T-cell (primary cell): Measurements from ENCODE around the gene TRIP6. TPM values are rescaled to one million over a fixed set of nuclear protein-coding genes. Genes with fewer than 3 reads are reported as not detected.
"Not testable (repeated sequence)": the region's sequence is repeated elsewhere in the genome, so short reads cannot be mapped to it uniquely, and the experiment has no call there.

Source experiments
- ATAC-seq, 4 experiments: fragments of 200-7000 bp in 3 of 4; fragments of 150-1000 bp in 1 of 4; cut with Tn5 transposase; replicated peaks in 1 of 4; 1 replicate in 3 of 4; 2 replicates in 1 of 4; pipeline ENCODE4 v1.10.0; 2021; ENCODE audit warnings: moderate library complexity in 3 of 4, mild to moderate bottlenecking in 2 of 4, moderate number of reproducible peaks in 1 of 4
- CTCF ChIA-PET, 2 donors: fragments of 300-600 bp; sonication (Branson Sonifier 250); formaldehyde crosslinking; loops; one replicate each; lab custom pipeline; 2022; ENCODE audit warnings: antibody characterized with exemption in 2 of 2; lab: Charles Lee
- POLR2A ChIA-PET, 2 donors: fragments of 300-600 bp; sonication (Branson Sonifier 250); formaldehyde crosslinking; loops; one replicate each; lab custom pipeline; 2022; ENCODE audit warnings: antibody characterized with exemption in 2 of 2; lab: Charles Lee
- DNase-seq, 35 experiments: peaks; one replicate each; pipeline versions ENCODE4 v3.0.0 to v3.0.0-alpha.2; 2013 to 2023
- H3K27ac ChIP-seq: one replicate; pipeline ENCODE4 v1.5.1; 2013; ENCODE audit warnings: low read length
- H3K27me3 ChIP-seq, 2 experiments: replicated peaks in 1 of 2; 1 replicate in 1 of 2; 2 replicates in 1 of 2; pipeline versions ENCODE4 v1.6.1 to v1.7.0; 2013; ENCODE audit warnings: low read length in 1 of 2, mixed read lengths in 1 of 2; ENCODE audit not compliant: control insufficient read depth in 2 of 2, insufficient read depth in 2 of 2; ENCODE audit errors: extremely low read depth in 1 of 2
- H3K36me3 ChIP-seq, 2 donors: 1 replicate in 1 of 2; 2 replicates in 1 of 2; pipeline versions ENCODE4 v1.6.1 to v1.7.0; 2013; ENCODE audit warnings: low read length in 1 of 2; ENCODE audit not compliant: control insufficient read depth in 2 of 2, insufficient read depth in 1 of 2; ENCODE audit errors: extremely low read depth in 1 of 2
- H3K4me1 ChIP-seq, 2 experiments: 1 replicate in 1 of 2; 2 replicates in 1 of 2; pipeline versions ENCODE4 v1.6.1 to v1.7.0; 2013; ENCODE audit warnings: low read length in 2 of 2, mixed read lengths in 1 of 2; ENCODE audit not compliant: insufficient read depth in 2 of 2, control insufficient read depth in 1 of 2; ENCODE audit errors: extremely low read depth in 1 of 2
- H3K4me3 ChIP-seq, 2 donors: 1 replicate in 1 of 2; 2 replicates in 1 of 2; pipeline versions ENCODE4 v1.5.1 to v1.7.0; 2013; ENCODE audit warnings: mild to moderate bottlenecking in 2 of 2, low read length in 1 of 2, moderate library complexity in 1 of 2; ENCODE audit not compliant: control insufficient read depth in 1 of 2; ENCODE audit errors: extremely low read depth in 1 of 2
- H3K9me3 ChIP-seq: 2 replicates; pipeline ENCODE4 v1.7.0; 2013
- H3K27ac Mint-ChIP-seq, 2 donors: one replicate each; pipeline ENCODE4 v1.8.0; 2020 to 2021; ENCODE audit warnings: mild to moderate bottlenecking in 2 of 2, mixed read lengths in 2 of 2
- H3K27me3 Mint-ChIP-seq, 2 donors: one replicate each; pipeline ENCODE4 v1.8.0; 2021 to 2022; ENCODE audit warnings: mixed read lengths in 2 of 2
- H3K36me3 Mint-ChIP-seq: one replicate; pipeline ENCODE4 v1.8.0; 2021; ENCODE audit warnings: mixed read lengths
- H3K4me1 Mint-ChIP-seq, 3 donors: one replicate each; pipeline ENCODE4 v1.8.0; 2020 to 2022; ENCODE audit warnings: mixed read lengths in 3 of 3, mild to moderate bottlenecking in 1 of 3
- H3K4me3 Mint-ChIP-seq, 3 donors: one replicate each; pipeline ENCODE4 v1.8.0; 2020 to 2022; ENCODE audit warnings: mild to moderate bottlenecking in 3 of 3, mixed read lengths in 3 of 3, moderate library complexity in 3 of 3
- H3K9me3 Mint-ChIP-seq, 3 donors: one replicate each; pipeline ENCODE4 v1.8.0; 2020 to 2022; ENCODE audit warnings: mixed read lengths in 3 of 3
- WGBS: methylation state at CpG from one replicate; pipeline ENCODE4 v1.1.5; 2013; ENCODE audit warnings: missing lambda C conversion rate; ENCODE audit not compliant: insufficient coverage; 5-methylcytosine and 5-hydroxymethylcytosine counted together
- total RNA-seq, 35 experiments: library from RNA in 6 of 35; stranded (reverse) in 6 of 35; fragments of 120-200 nt in 1 of 35; gene quantifications; one replicate each; pipeline versions ENCODE4 v1.2.1 to v1.2.4 and lab custom pipeline; 2013 to 2026

Gene TRIP6
- total RNA-seq, 5 donors from 2014 or later (not counting 1 experiment from before 2014, with no cell fraction given) = 5.6 to 14.6 (median 8.8) TPM

DNA sequence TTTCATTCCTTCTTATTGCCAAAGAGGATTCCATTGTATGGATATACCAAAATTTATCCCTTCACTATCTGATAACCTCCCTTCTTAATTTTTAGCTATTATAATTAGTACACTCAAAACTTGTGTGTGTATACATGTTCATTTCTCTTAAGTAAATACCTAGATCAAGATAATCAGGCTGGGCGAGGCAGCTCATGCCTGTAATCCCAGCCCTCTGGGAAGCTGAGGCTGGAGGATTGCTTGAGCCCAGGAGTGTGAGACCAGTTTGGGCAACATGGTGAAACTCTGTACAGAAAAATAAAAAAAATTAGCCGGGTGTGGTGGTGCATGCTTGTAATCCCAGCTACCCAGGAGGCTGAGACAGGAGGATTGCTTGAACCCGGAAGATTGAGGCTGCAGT lies 44.3 kb downstream of the TRIP6 start:
- Histone ChIP-seq H3K9me3 (no peaks in the 10 kb centered on the region), H3K4me1 (no peaks in the 10 kb centered on the region), H3K36me3 (no peaks in the 10 kb centered on the region), H3K27ac (no peak overlapping the region), H3K4me3 (no peak overlapping the region), H3K27me3 (peaks cover 0 to 19% of the 10 kb centered on the region in 2 experiments)
- peaks cover 21 to 27% of the 10 kb centered on the region in 2 donors for H3K27me3 Mint-ChIP-seq
- peaks cover 1 to 7% (median 3%) of the 10 kb centered on the region in 3 donors for H3K4me1 Mint-ChIP-seq
- H3K4me3 Mint-ChIP-seq = no peak overlapping the region
- CTCF ChIA-PET = no interaction called here
- no peak for ATAC-seq
- no peak for DNase-seq
- H3K36me3 Mint-ChIP-seq = peaks cover 4% of the 10 kb centered on the region
- H3K9me3 Mint-ChIP-seq = peaks cover 0 to 5% (median 0%) of the 10 kb centered on the region in 3 donors
- 100% methylated on average over 1 of the region's 3 CpGs for WGBS
- no peak overlapping the region for H3K27ac Mint-ChIP-seq
- POLR2A ChIA-PET = no interaction called here

- H3K4me1 Mint-ChIP-seq = peaks cover 1 to 7% (median 3%) of the 10 kb centered on the region in 3 donors
- no peaks in the 10 kb centered on the region for H3K9me3 Mint-ChIP-seq
- H3K36me3 ChIP-seq = no peaks in the 10 kb centered on the region
- peaks cover 0 to 22% of the 10 kb centered on the region in 2 experiments for H3K27me3 ChIP-seq
- 75% methylated on average over 4 of the region's 15 CpGs for WGBS
- POLR2A ChIA-PET = no interaction called here
- H3K27ac ChIP-seq = no peak overlapping the region
- no peak for DNase-seq
- H3K27ac Mint-ChIP-seq = no peak overlapping the region
- no peak overlapping the region for H3K4me3 Mint-ChIP-seq
- H3K9me3 ChIP-seq = no peaks in the 10 kb centered on the region
- no peak overlapping the region for H3K4me3 ChIP-seq
- H3K36me3 Mint-ChIP-seq = no peaks in the 10 kb centered on the region
- CTCF ChIA-PET = no interaction called here
- ATAC-seq = no peak
- peaks cover 20 to 32% of the 10 kb centered on the region in 2 donors for H3K27me3 Mint-ChIP-seq
- no peaks in the 10 kb centered on the region for H3K4me1 ChIP-seq
Measured at GRCh38 chr7:100914208-100914878, 47.2 kb downstream of the TRIP6 start.

- H3K4me1 Mint-ChIP-seq = peaks cover 1 to 7% (median 3%) of the 10 kb centered on the region in 3 donors
- no peaks in the 10 kb centered on the region for H3K36me3 Mint-ChIP-seq
- H3K4me3 Mint-ChIP-seq = no peak overlapping the region
- no peak overlapping the region for H3K27ac Mint-ChIP-seq
- Histone ChIP-seq H3K4me1 (no peaks in the 10 kb centered on the region), H3K27ac (no peak overlapping the region), H3K9me3 (no peaks in the 10 kb centered on the region), H3K36me3 (no peaks in the 10 kb centered on the region), H3K4me3 (no peak overlapping the region), H3K27me3 (peaks cover 0 to 22% of the 10 kb centered on the region in 2 experiments)
- 76% methylated on average over 6 of the region's 8 CpGs for WGBS
- peaks cover 20 to 32% of the 10 kb centered on the region in 2 donors for H3K27me3 Mint-ChIP-seq
- ATAC-seq (no peak), DNase-seq (no peak)
- CTCF ChIA-PET = no interaction called here
- H3K9me3 Mint-ChIP-seq = no peaks in the 10 kb centered on the region
- POLR2A ChIA-PET = no interaction called here
Measured at GRCh38 chr7:100914879-100915447, 47.8 kb downstream of the TRIP6 start.

GRCh38 chr7:100919335-100919734 lies 52.1 kb downstream of the TRIP6 start:
- ATAC-seq, H3K9me3 Mint-ChIP-seq: not testable (repeated sequence)
- no CpG with 5 or more reads among the region's 5 CpGs for WGBS

GRCh38 chr7:100919779-100920437 lies 52.7 kb downstream of the TRIP6 start:
- H3K27me3 ChIP-seq = peaks cover 0 to 13% of the 10 kb centered on the region in 2 experiments

More at GRCh38 chr7:100919335-100919734, 52.1 kb downstream of the TRIP6 start:
- H3K27ac Mint-ChIP-seq, H3K4me3 ChIP-seq, H3K9me3 ChIP-seq, H3K4me1 ChIP-seq, H3K27ac ChIP-seq, H3K36me3 Mint-ChIP-seq, POLR2A ChIA-PET, DNase-seq, H3K36me3 ChIP-seq, H3K4me3 Mint-ChIP-seq, H3K4me1 Mint-ChIP-seq, CTCF ChIA-PET: not testable (repeated sequence)
- H3K27me3 ChIP-seq = peaks cover 0 to 13% of the 10 kb centered on the region in 2 experiments
- H3K27me3 Mint-ChIP-seq = peaks cover 11 to 31% of the 10 kb centered on the region in 2 donors

GRCh38 chr7:100921039-100921438 lies 53.9 kb downstream of the TRIP6 start:
- no peaks in the 10 kb centered on the region for H3K36me3 ChIP-seq
- no peaks in the 10 kb centered on the region for H3K4me1 ChIP-seq
- Mint-ChIP-seq H3K27me3 (peaks cover 8 to 27% of the 10 kb centered on the region in 2 donors), H3K36me3 (no peaks in the 10 kb centered on the region), H3K27ac (no peak overlapping the region), H3K9me3 (no peaks in the 10 kb centered on the region), H3K4me3 (no peak overlapping the region), H3K4me1 (no peaks in the 10 kb centered on the region)
- H3K27ac ChIP-seq = no peak overlapping the region
- ChIA-PET POLR2A (no interaction called here), CTCF (no interaction called here)
- peaks cover 0 to 13% of the 10 kb centered on the region in 2 experiments for H3K27me3 ChIP-seq
- DNase-seq = no peak
- no peaks in the 10 kb centered on the region for H3K9me3 ChIP-seq
- no peak overlapping the region for H3K4me3 ChIP-seq
- ATAC-seq = no peak

More at GRCh38 chr7:100919779-100920437, 52.7 kb downstream of the TRIP6 start:
- H3K36me3 ChIP-seq, H3K9me3 Mint-ChIP-seq, POLR2A ChIA-PET, H3K4me3 Mint-ChIP-seq, H3K27ac ChIP-seq, H3K4me1 ChIP-seq, DNase-seq, H3K27ac Mint-ChIP-seq, H3K9me3 ChIP-seq, ATAC-seq, H3K36me3 Mint-ChIP-seq, H3K4me1 Mint-ChIP-seq, CTCF ChIA-PET, H3K4me3 ChIP-seq: not testable (repeated sequence)
- H3K27me3 Mint-ChIP-seq = peaks cover 9 to 29% of the 10 kb centered on the region in 2 donors
- WGBS = 66% methylated on average over 3 of the region's 9 CpGs
